Testis (tissue), 2 donors: ENCODE results near the gene COL25A1.

ENCODE experiments used
- POLR2A ChIP-seq: fragments of 450-650 bp; IDR thresholded peaks from one replicate; pipeline ENCODE4 v1.6.1; 2017; ENCODE audit warnings: antibody characterized with exemption, mild to moderate bottlenecking, moderate library complexity
- TF ChIP-seq, protein P1 (sequence below), 3 experiments: fragments of 450-650 bp in 2 of 3; fragments of 200-600 bp in 1 of 3; sonication (generic) in 1 of 3; IDR thresholded peaks; one replicate each; pipeline ENCODE4 v1.5.1; 2016 to 2019; ENCODE audit warnings: antibody characterized with exemption in 3 of 3, mild to moderate bottlenecking in 2 of 3, moderate library complexity in 1 of 3

DNA sequence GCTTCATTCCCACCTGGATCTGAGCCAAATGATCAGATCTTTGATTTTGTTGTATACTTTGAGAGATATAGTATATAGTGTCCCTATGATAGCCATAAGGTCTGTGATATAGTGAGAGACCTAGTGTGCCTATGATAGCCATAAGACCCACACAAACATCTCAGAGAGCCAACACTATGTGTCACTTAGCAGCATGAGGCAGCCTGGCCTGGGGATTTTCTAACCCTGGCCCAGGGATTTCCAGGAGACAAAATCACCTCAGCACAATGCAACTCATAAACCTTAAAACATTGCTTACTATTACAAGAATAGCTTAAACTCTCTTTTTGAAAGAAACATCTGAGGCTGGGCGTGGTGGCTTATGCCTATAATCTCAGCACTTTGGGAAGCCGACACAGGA lies 23.2 kb upstream of the COL25A1 start:
- TF ChIP-seq, protein P1, sequence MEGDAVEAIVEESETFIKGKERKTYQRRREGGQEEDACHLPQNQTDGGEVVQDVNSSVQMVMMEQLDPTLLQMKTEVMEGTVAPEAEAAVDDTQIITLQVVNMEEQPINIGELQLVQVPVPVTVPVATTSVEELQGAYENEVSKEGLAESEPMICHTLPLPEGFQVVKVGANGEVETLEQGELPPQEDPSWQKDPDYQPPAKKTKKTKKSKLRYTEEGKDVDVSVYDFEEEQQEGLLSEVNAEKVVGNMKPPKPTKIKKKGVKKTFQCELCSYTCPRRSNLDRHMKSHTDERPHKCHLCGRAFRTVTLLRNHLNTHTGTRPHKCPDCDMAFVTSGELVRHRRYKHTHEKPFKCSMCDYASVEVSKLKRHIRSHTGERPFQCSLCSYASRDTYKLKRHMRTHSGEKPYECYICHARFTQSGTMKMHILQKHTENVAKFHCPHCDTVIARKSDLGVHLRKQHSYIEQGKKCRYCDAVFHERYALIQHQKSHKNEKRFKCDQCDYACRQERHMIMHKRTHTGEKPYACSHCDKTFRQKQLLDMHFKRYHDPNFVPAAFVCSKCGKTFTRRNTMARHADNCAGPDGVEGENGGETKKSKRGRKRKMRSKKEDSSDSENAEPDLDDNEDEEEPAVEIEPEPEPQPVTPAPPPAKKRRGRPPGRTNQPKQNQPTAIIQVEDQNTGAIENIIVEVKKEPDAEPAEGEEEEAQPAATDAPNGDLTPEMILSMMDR (IDR thresholded peaks at IDR 0.05) = no peak
- TF ChIP-seq POLR2A = no peak
